Activated CD4-positive, alpha-beta memory T cell treated with anti-CD3 and anti-CD28 coated beads, Interleukin-2, amount 10 ng/mL, durations not matched to agents 7 days and 5 days (primary cell): ENCODE measurements around the gene ATP9B. TPM values are rescaled to one million over a fixed set of nuclear protein-coding genes. Genes with fewer than 3 reads are reported as not detected.

ENCODE experiments used
- CTCF ChIA-PET: fragments of 350-600 bp; sonication (Branson Sonifier 250); formaldehyde crosslinking; loops from one replicate; lab custom pipeline; 2021; ENCODE audit warnings: antibody characterized with exemption, inconsistent platforms; lab: Charles Lee
- POLR2A ChIA-PET: fragments of 350-600 bp; sonication (Branson Sonifier 250); formaldehyde crosslinking; loops from one replicate; lab custom pipeline; 2021; ENCODE audit warnings: antibody characterized with exemption; lab: Charles Lee
- DNase-seq: peaks from one replicate; pipeline ENCODE4 v3.0.0-alpha.2; 2020
- H3K27ac Mint-ChIP-seq: one replicate; pipeline ENCODE4 v1.8.0; 2021; ENCODE audit warnings: mild to moderate bottlenecking, mixed read lengths
- H3K27me3 Mint-ChIP-seq: one replicate; pipeline ENCODE4 v1.8.0; 2021; ENCODE audit warnings: mixed read lengths
- H3K36me3 Mint-ChIP-seq: one replicate; pipeline ENCODE4 v1.8.0; 2021; ENCODE audit warnings: low read depth, mixed read lengths
- H3K4me1 Mint-ChIP-seq: one replicate; pipeline ENCODE4 v1.8.0; 2021; ENCODE audit warnings: mixed read lengths
- H3K4me3 Mint-ChIP-seq: one replicate; pipeline ENCODE4 v1.8.0; 2021; ENCODE audit warnings: mild to moderate bottlenecking, mixed read lengths
- H3K9me3 Mint-ChIP-seq: one replicate; pipeline ENCODE4 v1.8.0; 2021; ENCODE audit warnings: mixed read lengths
- total RNA-seq, 2 experiments: library from RNA; stranded (reverse); gene quantifications; one replicate each; pipeline ENCODE4 v1.2.3, GENCODE V29; 2021

ATP9B gene
- total RNA-seq, 2 experiments from 2014 or later = 25.7 to 27.2 TPM

- CTCF ChIA-PET = no interaction called here
- Mint-ChIP-seq H3K4me1 (no peaks in the 10 kb centered on the region), H3K36me3 (peaks cover 6% of the 10 kb centered on the region), H3K27ac (no peak overlapping the region), H3K27me3 (no peaks in the 10 kb centered on the region), H3K9me3 (no peaks in the 10 kb centered on the region), H3K4me3 (no peak overlapping the region)
- POLR2A ChIA-PET = no interaction called here
- DNase-seq = no peak
These were observed 151.9 kb downstream of the ATP9B start for GRCh38 chr18:79221136-79221535.

GRCh38 chr18:79222790-79223189 is 153.6 kb downstream of the ATP9B start:
- CTCF ChIA-PET = no interaction called here
- POLR2A ChIA-PET = no interaction called here

DNA sequence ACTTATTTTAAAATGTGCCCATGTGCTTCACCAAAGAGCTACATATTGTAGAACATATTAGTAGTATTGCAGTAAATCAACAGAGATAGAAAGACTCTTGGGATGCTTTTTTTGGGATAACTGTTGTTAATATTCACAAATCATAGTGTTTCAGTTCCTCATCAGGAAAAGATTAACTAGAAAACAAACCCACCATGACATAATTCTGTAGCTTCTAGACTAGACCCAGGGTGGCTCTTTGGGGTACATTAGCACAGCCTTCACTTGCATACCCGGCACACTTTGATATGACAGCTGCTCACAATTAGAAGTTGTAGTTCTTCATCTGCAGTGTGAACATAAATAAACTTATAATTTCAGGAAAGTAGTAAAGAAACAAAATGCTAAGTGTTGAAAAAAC is 154.2 kb downstream of the ATP9B start:
- ChIA-PET CTCF (interaction anchor here (1.2 kb wide), 1 partner anchor 18 kb away, joined by 3 read pairs; no protein-coding TSS in a partner anchor), POLR2A (no interaction called here)
- Mint-ChIP-seq H3K4me3 (no peak overlapping the region), H3K27ac (no peak overlapping the region), H3K27me3 (no peaks in the 10 kb centered on the region), H3K36me3 (peaks cover 7% of the 10 kb centered on the region), H3K4me1 (no peaks in the 10 kb centered on the region), H3K9me3 (no peaks in the 10 kb centered on the region)
- DNase-seq = no peak

More at GRCh38 chr18:79222790-79223189, 153.6 kb downstream of the ATP9B start:
- no peak overlapping the region for H3K27ac Mint-ChIP-seq
- H3K36me3 Mint-ChIP-seq = peaks cover 7% of the 10 kb centered on the region
- no peaks in the 10 kb centered on the region for H3K4me1 Mint-ChIP-seq
- no peak overlapping the region for H3K4me3 Mint-ChIP-seq
- H3K9me3 Mint-ChIP-seq = no peaks in the 10 kb centered on the region
- DNase-seq = no peak
- H3K27me3 Mint-ChIP-seq = no peaks in the 10 kb centered on the region

- no peaks in the 10 kb centered on the region for H3K9me3 Mint-ChIP-seq
- H3K27ac Mint-ChIP-seq = no peak overlapping the region
- DNase-seq = no peak
- H3K36me3 Mint-ChIP-seq = peaks cover 4% of the 10 kb centered on the region
- CTCF ChIA-PET = interaction anchor here (1.2 kb wide), 1 partner anchor 17 kb away, joined by 3 read pairs; no protein-coding TSS in a partner anchor
- no peak overlapping the region for H3K4me3 Mint-ChIP-seq
- POLR2A ChIA-PET = no interaction called here
- no peaks in the 10 kb centered on the region for H3K27me3 Mint-ChIP-seq
- H3K4me1 Mint-ChIP-seq = no peaks in the 10 kb centered on the region
These were observed 155.2 kb downstream of the ATP9B start for GRCh38 chr18:79224381-79224780.

- POLR2A ChIA-PET = no interaction called here
- H3K27ac Mint-ChIP-seq = no peak overlapping the region
- CTCF ChIA-PET = no interaction called here
These were observed 158.4 kb downstream of the ATP9B start for GRCh38 chr18:79227621-79228020.

GRCh38 chr18:79229431-79229830 is 160.2 kb downstream of the ATP9B start:
- POLR2A ChIA-PET = no interaction called here
- no peaks in the 10 kb centered on the region for H3K27me3 Mint-ChIP-seq
- no peak overlapping the region for H3K4me3 Mint-ChIP-seq
- H3K27ac Mint-ChIP-seq = no peak overlapping the region
- H3K36me3 Mint-ChIP-seq = peaks cover 4% of the 10 kb centered on the region
- H3K9me3 Mint-ChIP-seq = no peaks in the 10 kb centered on the region
- CTCF ChIA-PET = no interaction called here
- H3K4me1 Mint-ChIP-seq = no peaks in the 10 kb centered on the region
- no peak for DNase-seq

More at GRCh38 chr18:79227621-79228020, 158.4 kb downstream of the ATP9B start:
- H3K9me3 Mint-ChIP-seq = no peaks in the 10 kb centered on the region
- H3K4me1 Mint-ChIP-seq = no peaks in the 10 kb centered on the region
- DNase-seq = no peak
- H3K4me3 Mint-ChIP-seq = no peak overlapping the region
- H3K27me3 Mint-ChIP-seq = no peaks in the 10 kb centered on the region
- peaks cover 4% of the 10 kb centered on the region for H3K36me3 Mint-ChIP-seq

DNA sequence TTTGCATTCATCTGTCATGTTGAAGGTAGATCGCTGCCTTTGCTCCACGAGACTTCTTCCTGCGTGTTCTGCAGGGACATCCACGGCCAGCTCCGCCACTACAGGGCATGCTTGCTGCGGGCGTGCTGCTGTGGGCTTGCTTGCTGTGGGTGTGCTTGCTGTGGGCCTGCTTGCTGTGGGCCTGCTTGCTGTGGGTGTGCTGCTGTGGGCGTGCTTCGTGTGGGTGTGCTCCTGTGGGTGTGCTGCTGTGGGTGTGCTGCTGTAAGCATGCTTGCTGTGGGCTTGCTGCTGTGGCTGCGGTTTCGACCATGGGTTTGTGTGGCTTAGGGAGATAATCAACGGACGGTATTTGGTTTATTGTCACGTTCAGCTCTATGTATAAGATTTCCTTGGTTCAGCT is 165.2 kb downstream of the ATP9B start:
- Mint-ChIP-seq H3K36me3 (no peaks in the 10 kb centered on the region), H3K4me1 (no peaks in the 10 kb centered on the region), H3K9me3 (no peaks in the 10 kb centered on the region), H3K27me3 (no peaks in the 10 kb centered on the region), H3K27ac (no peak overlapping the region), H3K4me3 (no peak overlapping the region)
- DNase-seq = no peak
- ChIA-PET CTCF (no interaction called here), POLR2A (no interaction called here)

- no peak for DNase-seq
- Mint-ChIP-seq H3K9me3 (no peaks in the 10 kb centered on the region), H3K27ac (no peak overlapping the region), H3K27me3 (no peaks in the 10 kb centered on the region), H3K4me1 (peaks cover 5% of the 10 kb centered on the region), H3K36me3 (no peaks in the 10 kb centered on the region), H3K4me3 (no peak overlapping the region)
- ChIA-PET CTCF (interaction anchor here (1.6 kb wide), 1 partner anchor 12 kb away, joined by 7 read pairs; no protein-coding TSS in a partner anchor), POLR2A (no interaction called here)
These were observed 170.4 kb downstream of the ATP9B start for GRCh38 chr18:79239631-79240030.

- DNase-seq = no peak
- ChIA-PET POLR2A (no interaction called here), CTCF (interaction anchor here (1.2 kb wide), 1 partner anchor 18 kb away, joined by 3 read pairs; no protein-coding TSS in a partner anchor)
- Mint-ChIP-seq H3K27ac (no peak overlapping the region), H3K27me3 (no peaks in the 10 kb centered on the region), H3K9me3 (no peaks in the 10 kb centered on the region), H3K4me3 (no peak overlapping the region), H3K4me1 (peaks cover 20% of the 10 kb centered on the region), H3K36me3 (no peaks in the 10 kb centered on the region)
These were observed 172.6 kb downstream of the ATP9B start for GRCh38 chr18:79241755-79242154.

DNA sequence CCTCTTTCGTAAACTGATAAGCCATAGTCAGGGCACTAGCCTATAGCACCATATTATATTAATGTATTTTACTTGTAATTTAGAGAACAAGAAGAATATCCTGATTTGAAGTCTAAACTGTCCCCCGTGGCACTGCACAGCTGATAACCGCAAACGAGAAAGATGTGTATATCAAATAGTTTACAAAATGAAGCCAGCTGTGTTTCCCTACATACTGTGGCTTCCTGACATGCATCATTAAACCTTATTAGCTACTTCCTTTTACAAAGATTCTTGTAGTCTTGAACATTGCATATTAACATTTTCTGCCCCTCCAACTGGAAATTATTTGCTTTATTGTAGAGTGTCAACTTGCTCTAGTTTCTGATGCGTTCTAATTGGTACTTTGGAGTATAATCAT is 173.1 kb downstream of the ATP9B start:
- Mint-ChIP-seq H3K9me3 (no peaks in the 10 kb centered on the region), H3K4me1 (peaks cover 23% of the 10 kb centered on the region), H3K27ac (no peak overlapping the region), H3K27me3 (no peaks in the 10 kb centered on the region), H3K4me3 (no peak overlapping the region), H3K36me3 (no peaks in the 10 kb centered on the region)
- no peak for DNase-seq
- POLR2A ChIA-PET = no interaction called here
- CTCF ChIA-PET = no interaction called here

- no peaks in the 10 kb centered on the region for H3K36me3 Mint-ChIP-seq
- no peaks in the 10 kb centered on the region for H3K9me3 Mint-ChIP-seq
- H3K4me1 Mint-ChIP-seq = peaks cover 32% of the 10 kb centered on the region
- peak overlapping the region; percentile 86 for H3K27ac Mint-ChIP-seq
- POLR2A ChIA-PET = interaction anchor here (0.6 to 1.2 kb wide), 3 partner anchors 30 to 434 kb away, joined by 3 to 9 read pairs (median 4); partner anchors contain the start of gene ATP9B
- no peaks in the 10 kb centered on the region for H3K27me3 Mint-ChIP-seq
- peak overlapping the region; percentile 41 for H3K4me3 Mint-ChIP-seq
- DNase-seq = peak; percentile 73
- CTCF ChIA-PET = no interaction called here
These were observed 176.4 kb downstream of the ATP9B start for GRCh38 chr18:79245517-79246001.

GRCh38 chr18:79246309-79247108 is 177.3 kb downstream of the ATP9B start:
- Mint-ChIP-seq H3K36me3 (no peaks in the 10 kb centered on the region), H3K9me3 (no peaks in the 10 kb centered on the region), H3K4me3 (peak overlapping the region; percentile 75), H3K27ac (peak overlapping the region; percentile 98), H3K27me3 (no peaks in the 10 kb centered on the region), H3K4me1 (peaks cover 32% of the 10 kb centered on the region)
- CTCF ChIA-PET = no interaction called here
- DNase-seq = peak; percentile 85
- POLR2A ChIA-PET = no interaction called here

DNA sequence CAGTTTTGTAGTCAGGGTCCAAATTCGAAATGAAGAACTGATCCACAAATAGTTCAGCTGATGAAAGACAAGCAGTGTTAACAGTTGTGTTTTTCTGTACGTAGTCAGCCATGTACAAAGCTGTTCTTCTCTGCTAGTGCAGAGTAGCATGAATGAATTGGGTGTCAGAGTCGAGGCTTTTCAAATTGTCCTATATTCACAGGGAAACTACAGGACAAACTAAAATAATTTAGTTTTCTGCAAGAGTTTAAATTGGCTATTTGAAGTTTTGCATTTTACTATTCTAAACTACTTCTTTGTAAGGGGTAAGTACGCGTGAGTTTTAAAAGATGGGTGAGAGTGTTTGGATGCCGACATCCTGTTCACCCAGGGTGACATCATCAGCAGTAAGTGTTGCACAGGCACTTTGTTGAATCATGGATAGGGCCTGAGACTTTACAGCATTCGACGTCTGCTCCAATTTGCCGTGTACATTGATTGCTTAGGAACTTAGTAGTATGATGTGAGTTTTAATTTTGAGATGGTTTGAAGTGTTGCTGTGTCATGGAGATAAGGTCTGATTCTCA is 179.4 kb downstream of the ATP9B start:
- ChIA-PET CTCF (interaction anchor here (1.5 kb wide), 1 partner anchor 27 kb away, joined by 3 read pairs; no protein-coding TSS in a partner anchor), POLR2A (no interaction called here)
- Mint-ChIP-seq H3K27me3 (no peaks in the 10 kb centered on the region), H3K9me3 (no peaks in the 10 kb centered on the region), H3K4me1 (peaks cover 32% of the 10 kb centered on the region), H3K36me3 (no peaks in the 10 kb centered on the region), H3K27ac (no peak overlapping the region), H3K4me3 (no peak overlapping the region)
- no peak for DNase-seq
